GM18499 (cell line): Measurements from ENCODE around the gene MFSD6.
"Not testable (repeated sequence)": the region's sequence is repeated elsewhere in the genome, so short reads cannot be mapped to it uniquely, and the experiment has no call there.

ENCODE experiments used
- ATAC-seq: cut with Tn5 transposase; IDR thresholded peaks from one replicate; pipeline ENCODE4 v1.9.1; 2021; ENCODE audit warnings: moderate number of reproducible peaks; ENCODE audit not compliant: insufficient read depth, unreplicated experiment

Gene MFSD6

GRCh38 chr2:190407662-190408537 is at the start of gene MFSD6:
TSS of gene MFSD6 (plus strand) at chr2:190408355. CDS start at chr2:190436030, 27,675 bp downstream.
- ATAC-seq = peak; percentile 25

- not testable (repeated sequence) for ATAC-seq
Observed at GRCh38 chr2:190358655-190359448, 49.3 kb upstream of the MFSD6 start.

- ATAC-seq = no peak
Observed at GRCh38 chr2:190360561-190360960, 47.6 kb upstream of the MFSD6 start.

- no peak for ATAC-seq
Observed at GRCh38 chr2:190360965-190361364, 47.2 kb upstream of the MFSD6 start.

GRCh38 chr2:190361572-190361971 is 46.6 kb upstream of the MFSD6 start:
- no peak for ATAC-seq

GRCh38 chr2:190362894-190363293 is 45.3 kb upstream of the MFSD6 start:
- ATAC-seq = no peak

- ATAC-seq = no peak
Observed at GRCh38 chr2:190365499-190366204, 42.5 kb upstream of the MFSD6 start.

GRCh38 chr2:190366248-190366753 is 41.9 kb upstream of the MFSD6 start:
- ATAC-seq = no peak

- no peak for ATAC-seq
Observed at GRCh38 chr2:190367091-190367490, 41.1 kb upstream of the MFSD6 start.

- ATAC-seq = no peak
Observed at GRCh38 chr2:190369635-190370034, 38.5 kb upstream of the MFSD6 start.

- no peak for ATAC-seq
Observed at GRCh38 chr2:190376083-190376482, 32.1 kb upstream of the MFSD6 start.

- no peak for ATAC-seq
Observed at GRCh38 chr2:190376591-190377245, 31.4 kb upstream of the MFSD6 start.

GRCh38 chr2:190378880-190379237 is 29.3 kb upstream of the MFSD6 start:
- ATAC-seq = no peak

- ATAC-seq = no peak
Observed at GRCh38 chr2:190379249-190379964, 28.7 kb upstream of the MFSD6 start.

GRCh38 chr2:190380962-190381412 is 27.2 kb upstream of the MFSD6 start:
- ATAC-seq = no peak

- peak; percentile 74 for ATAC-seq
Observed at GRCh38 chr2:190382851-190383250, 25.3 kb upstream of the MFSD6 start.

GRCh38 chr2:190387422-190387821 is 20.7 kb upstream of the MFSD6 start:
- no peak for ATAC-seq

- ATAC-seq = no peak
Observed at GRCh38 chr2:190396271-190396670, 11.9 kb upstream of the MFSD6 start.

GRCh38 chr2:190402986-190403603 is 5.1 kb upstream of the MFSD6 start:
- ATAC-seq = no peak
